Gastrocnemius medialis (tissue), 4 donors: ENCODE results near the gene STAT5A. TPM values are rescaled to one million over a fixed set of nuclear protein-coding genes. Genes with fewer than 3 reads are reported as not detected.
"Not testable (repeated sequence)": the region's sequence is repeated elsewhere in the genome, so short reads cannot be mapped to it uniquely, and the experiment has no call there.

Experiments
- ATAC-seq, 2 donors: fragments of 150-250 bp; one replicate each; pipeline ENCODE4 v1.9.1; 2016
- DNase-seq, 2 donors: peaks; one replicate each; pipeline ENCODE4 v3.0.0-alpha.2; 2019
- H3K27ac ChIP-seq, 4 donors: fragments of 200-600 bp; sonication (generic); 1 replicate in 1 of 4; 2 replicates in 3 of 4; pipeline ENCODE4 v1.5.1; 2016 to 2018; ENCODE audit warnings: mild to moderate bottlenecking in 2 of 4, moderate library complexity in 1 of 4
- H3K27me3 ChIP-seq, 3 donors: fragments of 200-600 bp; sonication (generic) in 2 of 3; 1 replicate in 1 of 3; 2 replicates in 2 of 3; pipeline versions ENCODE4 v1.5.1 to v1.6.0; 2016 to 2019; ENCODE audit warnings: mild to moderate bottlenecking in 1 of 3, moderate library complexity in 1 of 3
- H3K36me3 ChIP-seq, 2 donors: fragments of 200-600 bp; sonication (generic) in 1 of 2; one replicate each; pipeline ENCODE4 v1.5.1; 2017 to 2018
- H3K4me1 ChIP-seq, 2 donors: fragments of 200-600 bp; sonication (generic) in 1 of 2; one replicate each; pipeline ENCODE4 v1.5.1; 2016 to 2017; ENCODE audit warnings: mild to moderate bottlenecking in 2 of 2
- H3K4me3 ChIP-seq, 4 donors: fragments of 200-600 bp; sonication (generic) in 3 of 4; 1 replicate in 1 of 4; 2 replicates in 3 of 4; pipeline ENCODE4 v1.5.1; 2016 to 2019; ENCODE audit warnings: mild to moderate bottlenecking in 2 of 4
- H3K9me3 ChIP-seq, 3 donors: fragments of 200-600 bp; sonication (generic) in 2 of 3; 1 replicate in 1 of 3; 2 replicates in 2 of 3; pipeline ENCODE4 v1.5.1; 2016 to 2019
- CTCF ChIP-seq, 5 experiments: fragments of 450-650 bp in 3 of 5; fragments of 200-600 bp in 2 of 5; sonication (generic) in 2 of 5; IDR thresholded peaks in 4 of 5; conservative IDR thresholded peaks in 1 of 5; 1 replicate in 4 of 5; 2 replicates in 1 of 5; pipeline ENCODE4 v1.5.1; 2016 to 2019; ENCODE audit warnings: antibody characterized with exemption in 5 of 5, mild to moderate bottlenecking in 3 of 5, moderate library complexity in 3 of 5
- POLR2A ChIP-seq, 2 donors: fragments of 450-650 bp; IDR thresholded peaks; one replicate each; pipeline ENCODE4 v1.6.1; 2017; ENCODE audit warnings: antibody characterized with exemption in 2 of 2, mild to moderate bottlenecking in 2 of 2, moderate library complexity in 2 of 2
- in situ Hi-C, 4 donors: fragments of 200-750 bp; cut with MboI; loops; one replicate each; pipeline versions ENCODE4 v1.15.0 to v1.8.0; 2017; ENCODE audit warnings: low sequenced_read_pairs in 4 of 4
- intact Hi-C: fragments of 100-400 bp; cut with DNase I; formaldehyde crosslinking; loops from one replicate; pipeline ENCODE4 v1.15.1; 2023; ENCODE audit warnings: low total_unique reads
- total RNA-seq, 4 donors: library from RNA; depleted of rRNA; stranded (reverse); fragments of >200 nt; gene quantifications; one replicate each; pipeline versions ENCODE4 v1.1.0 to v1.2.3, GENCODE V29; 2016

The STAT5A gene
- total RNA-seq, 4 donors from 2014 or later, result 36.0 to 87.0 (median 60.7) TPM

GRCh38 chr17:42313773-42314566 lies 25.7 kb downstream of the STAT5A start:
- in situ Hi-C loops, result no loop called here
- H3K4me1 ChIP-seq, result peaks cover 16 to 18% of the 10 kb centered on the region in 2 donors
- ATAC-seq, result no peak

GRCh38 chr17:42315402-42316156 lies 27.3 kb downstream of the STAT5A start:
- intact Hi-C loops, result no loop called here
- TF ChIP-seq POLR2A (IDR thresholded peaks at IDR 0.05) (no peak), CTCF (IDR thresholded peaks at IDR 0.05 in 4 of 5, conservative IDR thresholded peaks at IDR 0.05 in 1 of 5) (no peak)
- in situ Hi-C loops, result no loop called here
- Histone ChIP-seq H3K9me3 (no peaks in the 10 kb centered on the region), H3K36me3 (peaks cover 0 to 58% of the 10 kb centered on the region in 2 donors), H3K4me1 (peaks cover 16 to 20% of the 10 kb centered on the region in 2 donors), H3K27me3 (no peaks in the 10 kb centered on the region), H3K4me3 (no peak overlapping the region), H3K27ac (peak overlapping the region in 1 of 4 donors; percentile 27)
- DNase-seq, result no peak
- no peak for ATAC-seq

More at GRCh38 chr17:42313773-42314566, 25.7 kb downstream of the STAT5A start:
- TF ChIP-seq CTCF (IDR thresholded peaks at IDR 0.05 in 4 of 5, conservative IDR thresholded peaks at IDR 0.05 in 1 of 5), result no peak
- no peak for TF ChIP-seq POLR2A (IDR thresholded peaks at IDR 0.05)
- no peak for DNase-seq
- Histone ChIP-seq H3K9me3 (no peaks in the 10 kb centered on the region), H3K36me3 (peaks cover 0 to 51% of the 10 kb centered on the region in 2 donors), H3K27ac (peak overlapping the region; percentile 3 to 95 (median 34)), H3K4me3 (no peak overlapping the region), H3K27me3 (no peaks in the 10 kb centered on the region)
- intact Hi-C loops, result loop anchor here (2.0 to 5.0 kb wide), 2 partner anchors 93 to 143 kb away; partner anchors contain the start of gene ATP6V0A1

DNA sequence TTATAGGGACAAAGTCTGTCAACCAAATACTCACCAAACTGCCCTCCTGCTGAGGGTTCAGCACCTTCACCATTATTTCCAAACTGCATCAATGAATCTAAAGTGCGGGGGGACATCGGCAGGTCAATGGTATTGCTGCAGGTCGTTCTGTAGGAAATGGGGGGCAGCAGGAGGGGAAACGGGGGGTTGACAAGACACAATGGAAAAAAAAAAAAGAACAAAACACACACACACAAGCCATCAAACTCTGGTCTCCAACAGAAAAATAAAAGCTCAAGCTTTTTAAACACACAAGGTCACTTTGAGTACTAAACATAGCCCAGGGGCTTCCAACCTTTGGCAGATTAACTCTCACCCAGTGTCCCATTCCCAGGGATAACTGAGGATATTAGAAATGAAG lies 28.5 kb downstream of the STAT5A start:
- in situ Hi-C loops, result no loop called here
- Histone ChIP-seq H3K9me3 (no peaks in the 10 kb centered on the region), H3K27ac (peak overlapping the region in 1 of 4 donors; percentile 1), H3K4me3 (no peak overlapping the region), H3K36me3 (peaks cover 0 to 64% of the 10 kb centered on the region in 2 donors), H3K4me1 (peaks cover 9 to 12% of the 10 kb centered on the region in 2 donors), H3K27me3 (no peaks in the 10 kb centered on the region)
- no peak for DNase-seq
- intact Hi-C loops, result no loop called here
- no peak for ATAC-seq
- TF ChIP-seq POLR2A (IDR thresholded peaks at IDR 0.05) (no peak), CTCF (IDR thresholded peaks at IDR 0.05 in 4 of 5, conservative IDR thresholded peaks at IDR 0.05 in 1 of 5) (no peak)

GRCh38 chr17:42317266-42317845 lies 29.1 kb downstream of the STAT5A start:
- no peak for ATAC-seq
- intact Hi-C loops (no loop called here), in situ Hi-C loops (no loop called here)
- H3K4me3 ChIP-seq, result no peak overlapping the region
- peaks cover 0 to 70% of the 10 kb centered on the region in 2 donors for H3K36me3 ChIP-seq
- TF ChIP-seq CTCF (IDR thresholded peaks at IDR 0.05 in 4 of 5, conservative IDR thresholded peaks at IDR 0.05 in 1 of 5), result no peak
- TF ChIP-seq POLR2A (IDR thresholded peaks at IDR 0.05), result no peak
- DNase-seq, result no peak
- H3K27me3 ChIP-seq, result no peaks in the 10 kb centered on the region
- peaks cover 4 to 10% of the 10 kb centered on the region in 2 donors for H3K4me1 ChIP-seq
- H3K9me3 ChIP-seq, result no peaks in the 10 kb centered on the region
- peak overlapping the region in 1 of 4 donors; percentile 1 for H3K27ac ChIP-seq

GRCh38 chr17:42317967-42318366 lies 29.7 kb downstream of the STAT5A start:
- H3K4me3 ChIP-seq, DNase-seq, H3K27me3 ChIP-seq, in situ Hi-C loops, H3K9me3 ChIP-seq, intact Hi-C loops, ATAC-seq: not testable (repeated sequence)
- H3K36me3 ChIP-seq, result peaks cover 0 to 75% of the 10 kb centered on the region in 2 donors
- peak overlapping the region in 1 of 4 donors; percentile 51 for H3K27ac ChIP-seq
- H3K4me1 ChIP-seq, result peaks cover 4 to 14% of the 10 kb centered on the region in 2 donors
